Medulla oblongata (tissue), 1 donor: ENCODE measurements around the gene TMEM168.
"Not testable (repeated sequence)": the region's sequence is repeated elsewhere in the genome, so short reads cannot be mapped to it uniquely, and the experiment has no call there.

Experiments
- DNase-seq: peaks from one replicate; pipeline ENCODE4 v3.0.0-alpha.2; 2015; ENCODE audit errors: extremely low spot score

TMEM168 gene

GRCh38 chr7:112781558-112781957, 8.6 kb downstream of the TMEM168 start:
- no peak for DNase-seq

GRCh38 chr7:112781110-112781509, 9.1 kb downstream of the TMEM168 start:
- DNase-seq: no peak

GRCh38 chr7:112779667-112780066, 10.5 kb downstream of the TMEM168 start:
- DNase-seq: no peak

GRCh38 chr7:112777406-112777805, 12.8 kb downstream of the TMEM168 start:
- no peak for DNase-seq

GRCh38 chr7:112771166-112771565, 19.0 kb downstream of the TMEM168 start:
- DNase-seq: no peak

- no peak for DNase-seq
These were observed 20.1 kb downstream of the TMEM168 start for GRCh38 chr7:112770051-112770450.

GRCh38 chr7:112765105-112765504, 25.1 kb downstream of the TMEM168 start:
- no peak for DNase-seq

GRCh38 chr7:112763996-112764395, 26.2 kb downstream of the TMEM168 start:
- DNase-seq: no peak

- no peak for DNase-seq
These were observed 26.9 kb downstream of the TMEM168 start for GRCh38 chr7:112763298-112763697.

GRCh38 chr7:112759905-112760304, 30.3 kb downstream of the TMEM168 start:
- DNase-seq: no peak

- DNase-seq: no peak
These were observed 32.9 kb downstream of the TMEM168 start for GRCh38 chr7:112757337-112757736.

GRCh38 chr7:112753298-112753697, 36.9 kb downstream of the TMEM168 start:
- no peak for DNase-seq

- DNase-seq: no peak
These were observed 37.6 kb downstream of the TMEM168 start for GRCh38 chr7:112752576-112752975.

GRCh38 chr7:112749775-112750174, 40.4 kb downstream of the TMEM168 start:
- DNase-seq: no peak

GRCh38 chr7:112748381-112748780, 41.8 kb downstream of the TMEM168 start:
- DNase-seq: no peak

- no peak for DNase-seq
These were observed 44.6 kb downstream of the TMEM168 start for GRCh38 chr7:112745635-112746034.

GRCh38 chr7:112744818-112745217, 45.4 kb downstream of the TMEM168 start:
- no peak for DNase-seq

GRCh38 chr7:112743811-112744210, 46.4 kb downstream of the TMEM168 start:
- DNase-seq: no peak

- DNase-seq: no peak
These were observed 49.5 kb downstream of the TMEM168 start for GRCh38 chr7:112740667-112741066.

GRCh38 chr7:112739436-112740180, 50.6 kb downstream of the TMEM168 start:
- DNase-seq: no peak

- no peak for DNase-seq
These were observed 54.9 kb downstream of the TMEM168 start for GRCh38 chr7:112735261-112735660.

- not testable (repeated sequence) for DNase-seq
These were observed 58.9 kb downstream of the TMEM168 start for GRCh38 chr7:112731324-112731723.

- DNase-seq: no peak
These were observed 64.1 kb downstream of the TMEM168 start for GRCh38 chr7:112726076-112726475.

- DNase-seq: no peak
These were observed 66.8 kb downstream of the TMEM168 start for GRCh38 chr7:112723416-112723815.
